T-helper 2 cell treated with Interferon-gamma antibody and Interleukin-4, amounts not matched to agents 100 ng/mL and 5 ng/mL, for 36 hours (primary cell): ENCODE data around the gene RBBP6. TPM values are rescaled to one million over a fixed set of nuclear protein-coding genes. Genes with fewer than 3 reads are reported as not detected.

Experiments used
- intact Hi-C: fragments of 100-400 bp; cut with micrococcal nuclease; formaldehyde crosslinking; loops from one replicate; pipeline ENCODE4 v1.15.1; 2023
- total RNA-seq: library from RNA; stranded (reverse); gene quantifications from 2 replicates; pipeline ENCODE4 v1.2.3, GENCODE V29; 2022

The RBBP6 gene
- total RNA-seq, 1 donor from 2014 or later: 64.1 TPM

GRCh38 chr16:24522751-24523150 lies 16.6 kb upstream of the RBBP6 start:
- intact Hi-C loops: no loop called here

GRCh38 chr16:24523569-24523968 lies 15.8 kb upstream of the RBBP6 start:
- intact Hi-C loops: no loop called here

- intact Hi-C loops: no loop called here
Measured at GRCh38 chr16:24524855-24525677, 14.3 kb upstream of the RBBP6 start.

GRCh38 chr16:24525970-24526559 lies 13.3 kb upstream of the RBBP6 start:
- intact Hi-C loops: no loop called here

- intact Hi-C loops: no loop called here
Measured at GRCh38 chr16:24526701-24527495, 12.5 kb upstream of the RBBP6 start.

GRCh38 chr16:24531166-24531565 lies 8.2 kb upstream of the RBBP6 start:
- intact Hi-C loops: loop anchor here (10.0 kb wide), 1 partner anchor 484 kb away; the partner anchor contains the start of gene ARHGAP17

GRCh38 chr16:24534620-24535019 lies 4.7 kb upstream of the RBBP6 start:
- intact Hi-C loops: loop anchor here (10.0 kb wide), 1 partner anchor 480 kb away; the partner anchor contains the start of gene ARHGAP17

- intact Hi-C loops: loop anchor here (10.0 kb wide), 1 partner anchor 479 kb away; the partner anchor contains the start of gene ARHGAP17
Measured at GRCh38 chr16:24535827-24536226, 3.5 kb upstream of the RBBP6 start.

- intact Hi-C loops: loop anchor here (10.0 kb wide), 1 partner anchor 478 kb away; the partner anchor contains the start of gene ARHGAP17
Measured at GRCh38 chr16:24536671-24537070, 2.7 kb upstream of the RBBP6 start.

- intact Hi-C loops: loop anchor here (2.0 to 10.0 kb wide), 3 partner anchors 477 to 721 kb away; partner anchors contain the start of genes ARHGAP17 and LCMT1
Measured at GRCh38 chr16:24537474-24538337, 1.7 kb upstream of the RBBP6 start.

GRCh38 chr16:24538756-24539294 lies 541 bp upstream of the RBBP6 start:
- intact Hi-C loops: loop anchor here (1.0 to 10.0 kb wide), 4 partner anchors 476 to 720 kb away; partner anchors contain the start of genes ARHGAP17 and LCMT1

GRCh38 chr16:24539850-24540601 lies 660 bp downstream of the RBBP6 start:
- intact Hi-C loops: loop anchor here (1.0 to 10.0 kb wide), 6 partner anchors 187 to 943 kb away; partner anchors contain the start of genes ARHGAP17, LCMT1, NDUFAB1 and TNRC6A

- intact Hi-C loops: loop anchor here (5.0 kb wide), 2 partner anchors 187 to 943 kb away; partner anchors contain the start of genes NDUFAB1 and TNRC6A
Measured at GRCh38 chr16:24540602-24541210, 1.3 kb downstream of the RBBP6 start.

- intact Hi-C loops: loop anchor here (5.0 kb wide), 2 partner anchors 186 to 944 kb away; partner anchors contain the start of genes NDUFAB1 and TNRC6A
Measured at GRCh38 chr16:24541233-24541933, 2.0 kb downstream of the RBBP6 start.

GRCh38 chr16:24543949-24544348 lies 4.6 kb downstream of the RBBP6 start:
- intact Hi-C loops: loop anchor here (5.0 kb wide), 2 partner anchors 183 to 947 kb away; partner anchors contain the start of genes NDUFAB1 and TNRC6A

- intact Hi-C loops: loop anchor here (5.0 kb wide), 2 partner anchors 183 to 947 kb away; partner anchors contain the start of genes NDUFAB1 and TNRC6A
Measured at GRCh38 chr16:24544640-24545039, 5.3 kb downstream of the RBBP6 start.

- intact Hi-C loops: no loop called here
Measured at GRCh38 chr16:24550295-24550694, 10.9 kb downstream of the RBBP6 start.
